Measurements from ENCODE around the gene SP4.

GRCh38 chr7:21422751-21423150 lies 5.1 kb upstream of the SP4 start:
- no peak for TF ChIP-seq CEBPB (IDR thresholded peaks at IDR 0.05; ENCODE audit: low read depth, low read length)
- no peak for TF ChIP-seq SMC3 (IDR thresholded peaks at IDR 0.05; ENCODE audit: low read depth, low read length)
- no peak for TF ChIP-seq CTCF (conservative IDR thresholded peaks at IDR 0.05; ENCODE audit: low read depth, low read length)
- TF ChIP-seq RFX5 (IDR thresholded peaks at IDR 0.05; ENCODE audit: low read depth, low read length) = no peak
- TF ChIP-seq POLR2A (IDR thresholded peaks at IDR 0.05; ENCODE audit: low read depth, low read length) = no peak
- no peak for TF ChIP-seq RAD21 (IDR thresholded peaks at IDR 0.05; ENCODE audit: low read length)
- no peak for TF ChIP-seq BHLHE40 (IDR thresholded peaks at IDR 0.05; ENCODE audit: low read depth, low read length)
- no peak for TF ChIP-seq NFE2L2 (IDR thresholded peaks at IDR 0.05; ENCODE audit: low read depth, low read length)
- no peak for TF ChIP-seq FOS (IDR thresholded peaks at IDR 0.05; ENCODE audit: low read depth, low read length)
- TF ChIP-seq MXI1 (IDR thresholded peaks at IDR 0.05; ENCODE audit: borderline replicate concordance, low read depth, low read length) = no peak
- TF ChIP-seq, protein P1, sequence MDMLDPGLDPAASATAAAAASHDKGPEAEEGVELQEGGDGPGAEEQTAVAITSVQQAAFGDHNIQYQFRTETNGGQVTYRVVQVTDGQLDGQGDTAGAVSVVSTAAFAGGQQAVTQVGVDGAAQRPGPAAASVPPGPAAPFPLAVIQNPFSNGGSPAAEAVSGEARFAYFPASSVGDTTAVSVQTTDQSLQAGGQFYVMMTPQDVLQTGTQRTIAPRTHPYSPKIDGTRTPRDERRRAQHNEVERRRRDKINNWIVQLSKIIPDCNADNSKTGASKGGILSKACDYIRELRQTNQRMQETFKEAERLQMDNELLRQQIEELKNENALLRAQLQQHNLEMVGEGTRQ (IDR thresholded peaks at IDR 0.05; ENCODE audit: low read depth, low read length) = no peak
- TF ChIP-seq RCOR1 (IDR thresholded peaks at IDR 0.05; ENCODE audit: insufficient replicate concordance, low read length) = no peak
